Loucy (cell line): ENCODE results near the gene MPDU1.
"Not testable (repeated sequence)": the region's sequence is repeated elsewhere in the genome, so short reads cannot be mapped to it uniquely, and the experiment has no call there.

Experiments used
- CTCF ChIP-seq: fragments of 200-600 bp; sonication (generic); conservative IDR thresholded peaks from 2 replicates; pipeline ENCODE4 v1.5.1; 2014; ENCODE audit warnings: mild to moderate bottlenecking, antibody characterized with exemption, low read length
- EZH2phosphoT487 ChIP-seq: fragments of 200-600 bp; IDR thresholded peaks from 2 replicates; pipeline ENCODE4 v1.6.1; 2018; ENCODE audit warnings: antibody characterized with exemption, mild to moderate bottlenecking, moderate library complexity, borderline replicate concordance

- TF ChIP-seq CTCF, EZH2phosphoT487: not testable (repeated sequence)
Measured at GRCh38 chr17:7625749-7626148, 42.1 kb downstream of the MPDU1 start.
